AG09319 (cell line): ENCODE data around the gene CCT5.

ENCODE experiments used
- DNase-seq: peaks from one replicate; pipeline ENCODE4 v3.0.0-alpha.2; 2010; ENCODE audit warnings: low read depth; ENCODE audit errors: extremely low read depth
- TF ChIP-seq, protein P1 (sequence below): IDR thresholded peaks from 2 replicates; pipeline ENCODE4 v1.5.1; 2011; ENCODE audit warnings: low read depth, mild to moderate bottlenecking, inconsistent platforms, low read length, moderate library complexity

Gene CCT5

DNA sequence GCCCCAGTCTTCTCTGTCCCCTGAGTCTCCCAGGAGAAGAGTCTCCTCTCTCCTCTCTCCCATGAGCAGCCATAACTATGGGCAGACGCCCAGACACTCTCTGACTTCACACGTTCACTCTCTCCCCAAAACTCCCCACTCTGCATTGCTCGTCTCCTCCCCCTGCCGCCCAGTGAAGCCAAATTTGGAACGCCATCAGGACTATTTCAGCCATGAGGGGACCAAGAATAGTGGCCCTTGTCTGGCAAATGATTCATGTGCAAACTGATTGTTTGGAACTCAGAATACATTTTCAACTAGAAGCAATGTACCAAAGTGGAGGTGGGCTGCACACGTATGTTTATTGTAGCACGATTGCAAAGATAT, 36.8 kb downstream of the CCT5 start:
- no peak for DNase-seq
- TF ChIP-seq, protein P1, sequence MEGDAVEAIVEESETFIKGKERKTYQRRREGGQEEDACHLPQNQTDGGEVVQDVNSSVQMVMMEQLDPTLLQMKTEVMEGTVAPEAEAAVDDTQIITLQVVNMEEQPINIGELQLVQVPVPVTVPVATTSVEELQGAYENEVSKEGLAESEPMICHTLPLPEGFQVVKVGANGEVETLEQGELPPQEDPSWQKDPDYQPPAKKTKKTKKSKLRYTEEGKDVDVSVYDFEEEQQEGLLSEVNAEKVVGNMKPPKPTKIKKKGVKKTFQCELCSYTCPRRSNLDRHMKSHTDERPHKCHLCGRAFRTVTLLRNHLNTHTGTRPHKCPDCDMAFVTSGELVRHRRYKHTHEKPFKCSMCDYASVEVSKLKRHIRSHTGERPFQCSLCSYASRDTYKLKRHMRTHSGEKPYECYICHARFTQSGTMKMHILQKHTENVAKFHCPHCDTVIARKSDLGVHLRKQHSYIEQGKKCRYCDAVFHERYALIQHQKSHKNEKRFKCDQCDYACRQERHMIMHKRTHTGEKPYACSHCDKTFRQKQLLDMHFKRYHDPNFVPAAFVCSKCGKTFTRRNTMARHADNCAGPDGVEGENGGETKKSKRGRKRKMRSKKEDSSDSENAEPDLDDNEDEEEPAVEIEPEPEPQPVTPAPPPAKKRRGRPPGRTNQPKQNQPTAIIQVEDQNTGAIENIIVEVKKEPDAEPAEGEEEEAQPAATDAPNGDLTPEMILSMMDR, result no peak

DNA sequence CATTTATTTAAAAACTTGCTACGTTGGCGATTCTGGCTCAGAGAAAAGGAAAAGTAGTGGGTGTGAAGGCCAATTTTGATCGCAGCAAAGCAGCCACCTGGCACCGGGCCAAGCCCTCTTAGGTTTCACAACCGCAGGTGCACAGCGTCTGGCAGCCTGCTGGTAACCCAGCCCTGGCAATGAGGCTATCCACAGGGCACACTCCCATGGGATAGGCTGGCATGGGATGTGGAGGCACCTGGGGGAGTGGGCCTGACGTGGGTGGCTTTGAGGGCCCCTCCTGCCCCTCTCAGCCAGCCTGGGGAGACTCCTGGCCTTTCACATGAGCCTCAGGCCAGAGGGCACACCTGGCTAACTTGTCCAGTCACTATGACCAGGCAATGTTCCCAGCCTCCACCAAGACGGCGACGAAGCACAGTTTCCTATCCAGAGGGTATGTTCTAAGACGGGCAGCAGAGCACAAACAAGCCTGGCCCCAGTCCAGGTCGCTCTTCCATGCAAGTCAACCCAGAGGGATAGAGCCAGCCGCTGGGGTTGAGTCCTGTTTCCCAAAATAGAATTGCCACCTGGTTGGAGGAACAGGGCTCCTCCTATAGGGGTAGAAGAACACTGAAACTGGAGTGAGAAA, 38.6 kb downstream of the CCT5 start:
- TF ChIP-seq, protein P1, result no peak
- no peak for DNase-seq

DNA sequence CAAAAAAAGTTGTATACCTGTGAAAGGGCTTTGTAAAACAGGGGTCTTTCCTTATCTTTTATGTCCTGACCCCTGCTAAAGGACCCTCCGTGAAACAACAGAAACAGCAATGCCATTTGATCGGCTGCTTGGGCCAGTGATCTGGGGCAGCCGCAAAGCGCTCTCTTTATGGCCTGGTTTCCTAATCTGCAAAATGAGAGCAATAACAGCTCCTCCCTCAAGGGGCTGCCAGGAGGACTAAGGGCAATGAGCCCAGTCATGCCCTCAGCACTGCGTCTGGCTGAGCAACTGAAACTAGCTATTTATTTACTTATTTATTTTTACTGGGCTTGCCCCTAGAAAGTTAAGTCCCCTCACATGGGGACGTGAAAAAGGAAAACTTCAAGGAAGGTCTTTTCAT, 39.3 kb downstream of the CCT5 start:
- TF ChIP-seq, protein P1, result peak; percentile 8
- no peak for DNase-seq

DNA sequence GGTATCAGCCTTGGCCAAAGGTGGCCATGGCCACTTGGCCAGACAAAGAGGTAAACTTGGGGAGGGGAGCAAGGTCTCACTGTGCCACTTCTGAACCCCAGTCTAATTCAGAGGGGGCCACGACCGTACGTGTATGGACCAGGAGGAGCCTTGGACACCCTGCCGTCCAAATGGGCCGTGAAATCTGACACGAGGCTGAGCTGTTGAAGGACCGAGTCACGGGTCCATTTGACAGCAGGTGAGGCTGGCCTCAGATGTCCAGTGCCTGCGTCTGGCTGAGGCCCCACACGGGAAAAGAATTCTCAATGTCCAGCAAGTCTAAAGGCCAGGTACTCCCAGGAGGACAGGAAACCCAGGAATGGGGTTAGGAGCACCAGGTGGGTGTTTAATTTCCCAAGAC, 39.9 kb downstream of the CCT5 start:
- DNase-seq, result no peak
- TF ChIP-seq, protein P1, result no peak

DNA sequence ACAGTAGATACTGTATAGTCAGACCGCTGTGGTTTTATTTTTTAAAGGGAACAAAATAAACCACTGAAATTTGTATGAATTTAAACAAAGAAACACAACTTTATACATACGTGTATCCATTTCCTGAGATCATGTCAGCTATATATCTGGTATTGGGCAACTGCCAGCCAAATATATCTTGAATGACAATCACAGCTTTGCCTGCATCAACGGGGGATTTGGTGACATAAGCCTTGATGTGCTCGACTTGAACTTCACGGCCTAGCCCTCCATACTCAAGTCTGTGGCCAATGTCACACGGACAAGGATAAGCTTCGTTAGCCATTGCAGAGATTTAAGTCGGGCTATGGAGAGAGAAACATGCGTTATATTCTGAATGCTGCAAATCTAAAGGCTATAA, 40.4 kb downstream of the CCT5 start:
- TF ChIP-seq, protein P1, result no peak
- DNase-seq, result no peak

DNA sequence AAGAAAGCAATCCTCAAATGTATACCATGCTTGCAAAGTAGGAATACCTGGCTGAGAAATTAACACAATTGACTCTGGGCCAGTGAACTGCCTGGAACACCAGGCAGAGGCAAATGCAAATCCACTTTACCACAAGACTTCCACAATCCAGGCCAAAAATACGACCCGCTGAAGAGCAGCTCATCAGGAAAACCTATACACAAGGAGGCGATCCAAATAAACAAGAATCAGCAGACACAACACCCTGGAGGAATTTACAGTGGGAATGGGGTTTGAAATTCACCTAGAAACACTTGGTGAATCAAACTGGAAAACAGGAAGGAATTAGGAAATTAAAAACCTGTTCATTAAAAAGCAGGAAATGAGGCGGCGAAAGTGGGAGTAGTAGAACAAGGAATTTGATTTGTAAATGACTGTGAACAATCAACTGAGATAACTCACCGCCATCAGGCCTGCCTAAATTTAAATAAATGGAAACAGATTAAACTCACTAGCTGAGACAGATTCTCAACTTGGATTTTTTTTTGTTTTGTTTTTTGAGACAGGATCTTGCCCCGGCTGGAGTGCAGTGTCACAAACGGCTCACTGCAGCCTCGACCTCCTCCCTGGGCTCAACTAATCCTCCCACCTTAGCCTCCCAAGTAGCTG, 41.7 kb downstream of the CCT5 start:
- TF ChIP-seq, protein P1, result no peak
- DNase-seq, result no peak

DNA sequence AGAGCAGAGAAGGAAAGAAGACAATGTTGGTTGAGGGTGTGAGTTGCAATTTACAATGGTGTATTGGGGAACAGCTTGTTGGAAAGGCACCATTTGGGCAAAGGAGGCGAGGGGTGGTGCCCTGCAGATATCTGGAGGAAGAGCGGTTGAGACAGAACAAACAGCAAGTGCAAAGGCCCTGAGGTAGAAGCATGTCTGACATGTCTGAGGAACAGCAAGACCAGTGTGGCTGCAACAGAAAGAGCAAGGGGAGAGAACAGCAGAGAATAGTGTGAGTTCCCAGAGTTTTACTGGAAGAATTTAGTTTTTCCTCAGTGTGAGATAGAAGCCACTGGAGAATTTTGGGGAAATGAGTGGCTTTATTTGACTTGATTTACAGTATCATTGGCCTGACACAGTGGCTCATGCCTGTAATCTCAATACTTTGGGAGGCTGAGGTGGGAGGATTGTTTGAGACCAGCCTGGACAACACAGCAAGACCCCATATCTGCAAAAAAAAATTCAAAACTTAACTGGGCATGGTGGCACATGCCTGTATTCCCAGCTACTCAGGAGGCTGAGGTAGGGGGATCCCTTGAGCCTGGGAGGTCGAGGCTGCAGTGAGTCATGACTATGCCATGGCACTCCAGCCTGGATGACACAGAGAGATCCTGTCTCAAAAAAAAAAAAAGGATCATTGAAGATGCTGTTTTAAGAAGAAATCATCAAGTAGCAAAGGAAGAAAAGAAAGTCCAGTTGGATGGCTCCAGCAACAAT, 44.0 kb downstream of the CCT5 start:
- TF ChIP-seq, protein P1, result no peak
- no peak for DNase-seq
